ENCODE measurements around the gene MISP.
"Not testable (repeated sequence)": the region's sequence is repeated elsewhere in the genome, so short reads cannot be mapped to it uniquely, and the experiment has no call there.

MISP gene

GRCh38 chr19:726993-727956 lies 23.6 kb upstream of the MISP start:
- no peak for DNase-seq

DNA sequence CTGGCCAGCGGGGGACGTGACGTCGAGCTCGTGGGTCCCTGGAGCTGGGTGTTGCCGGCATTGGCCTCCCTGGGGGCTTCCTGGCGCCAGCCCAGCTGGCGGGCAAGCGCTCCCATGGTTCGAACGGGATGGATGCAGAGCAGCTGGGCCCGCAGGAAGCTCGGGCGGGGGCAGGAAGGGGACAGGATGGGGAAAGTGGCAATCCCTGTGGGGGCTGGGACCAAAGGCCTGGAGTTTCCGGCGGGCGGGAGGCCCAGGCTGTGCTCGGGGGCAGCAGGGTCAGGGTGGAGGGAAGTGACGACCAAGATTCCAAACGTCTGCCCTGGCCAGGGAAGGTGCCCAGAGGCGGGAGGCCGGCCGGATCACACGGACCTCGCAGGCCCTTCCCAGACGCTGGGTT lies 22.9 kb upstream of the MISP start:
- DNase-seq, result no peak

DNA sequence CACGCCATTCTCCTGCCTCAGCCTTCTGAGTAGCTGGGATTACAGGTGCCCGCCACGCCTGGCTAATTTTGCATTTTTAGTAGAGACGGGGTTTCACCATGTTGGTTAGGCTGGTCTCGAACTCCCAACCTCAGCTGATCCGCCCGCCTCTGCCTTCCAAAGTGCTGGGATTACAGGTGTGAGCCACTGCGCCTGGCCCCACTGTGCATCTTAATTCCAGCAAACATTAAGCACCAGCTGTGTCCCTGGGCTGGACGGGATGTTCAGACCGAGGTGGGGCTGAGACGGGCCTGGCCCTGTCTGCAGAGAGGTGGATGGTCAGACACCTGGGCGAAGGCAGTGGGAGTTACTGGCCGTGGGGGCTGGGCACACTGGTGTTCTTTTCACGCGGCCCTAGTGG lies 21.3 kb upstream of the MISP start:
- DNase-seq, result not testable (repeated sequence)

DNA sequence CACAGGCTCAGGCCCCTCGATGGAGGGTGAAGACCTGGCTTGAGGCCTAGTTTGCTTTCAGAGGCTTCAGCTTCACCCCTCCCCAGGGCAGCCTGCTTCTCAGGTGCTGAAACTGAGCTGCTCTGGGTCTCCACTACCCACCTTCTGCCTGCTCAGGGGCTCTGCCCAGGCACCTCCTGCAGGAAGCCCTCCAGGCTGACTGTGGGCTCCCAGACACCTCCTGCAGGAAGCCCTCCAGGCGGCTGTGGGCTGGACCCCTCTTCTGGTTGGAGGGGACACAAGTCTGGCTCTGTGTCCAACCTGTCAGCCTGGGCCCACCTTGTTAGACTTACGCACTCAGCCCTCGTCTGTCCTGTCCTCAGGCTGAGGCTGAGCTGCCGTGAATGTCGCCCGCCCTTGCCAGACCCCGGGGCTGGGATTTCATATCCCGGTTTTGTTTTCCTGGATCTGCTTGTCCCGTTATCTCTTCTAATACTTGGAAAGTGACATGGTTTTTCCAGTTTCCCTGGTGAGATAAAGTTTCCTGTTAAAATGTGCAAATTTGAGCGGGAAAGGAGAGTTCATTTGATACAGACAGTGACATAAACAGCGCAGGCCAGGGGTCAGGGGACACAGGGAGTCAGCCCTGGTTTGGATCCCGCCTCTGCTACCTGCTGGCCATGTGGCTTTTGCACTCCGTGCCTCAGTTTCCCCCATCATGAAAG lies 20.8 kb upstream of the MISP start:
- no peak for DNase-seq

DNA sequence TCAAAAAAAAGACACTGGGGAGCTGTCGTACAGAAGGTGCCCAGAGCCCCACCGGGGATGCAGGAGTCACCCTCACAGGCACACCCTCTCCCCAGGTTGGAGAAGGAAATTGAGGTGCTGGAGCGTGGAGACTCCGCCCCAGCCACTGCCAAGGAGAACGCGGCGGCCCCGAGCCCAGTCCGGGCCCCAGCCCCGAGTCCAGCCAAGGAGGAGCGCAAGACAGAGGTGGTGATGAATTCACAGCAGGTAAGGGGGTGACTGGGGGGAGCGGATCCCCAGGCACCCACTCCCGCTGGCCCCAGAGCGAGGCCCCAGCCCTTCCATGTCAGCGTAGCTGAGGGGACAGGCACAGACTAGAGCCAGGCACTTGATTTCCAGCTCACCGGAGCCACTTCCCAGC lies 19.9 kb upstream of the MISP start:
- DNase-seq, result no peak

- DNase-seq, result no peak
Measured at GRCh38 chr19:732148-733069, 18.5 kb upstream of the MISP start.

GRCh38 chr19:734716-735115 lies 16.2 kb upstream of the MISP start:
- no peak for DNase-seq

DNA sequence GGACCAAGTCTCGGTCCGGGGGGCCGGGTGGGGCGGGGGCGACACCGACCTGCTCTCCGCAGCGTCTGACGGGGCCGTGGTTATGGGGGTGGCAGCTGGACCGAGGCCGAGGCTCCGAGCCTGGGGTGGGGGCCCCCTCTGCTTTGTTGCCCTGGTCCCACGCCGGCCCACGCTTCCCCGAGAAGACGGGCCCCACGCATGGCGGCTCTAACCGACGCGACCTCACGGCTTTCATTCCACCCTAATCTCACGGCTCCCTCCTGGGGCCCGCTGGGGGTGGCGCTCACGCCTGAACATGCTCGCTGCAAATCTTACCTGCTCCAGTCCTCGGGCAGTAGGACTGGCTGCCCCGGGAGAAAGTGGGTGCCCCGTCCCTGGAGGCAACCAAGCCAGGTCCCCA lies 14.8 kb upstream of the MISP start:
- DNase-seq, result no peak

GRCh38 chr19:737591-738093 lies 13.3 kb upstream of the MISP start:
- DNase-seq, result peak; percentile 64

DNA sequence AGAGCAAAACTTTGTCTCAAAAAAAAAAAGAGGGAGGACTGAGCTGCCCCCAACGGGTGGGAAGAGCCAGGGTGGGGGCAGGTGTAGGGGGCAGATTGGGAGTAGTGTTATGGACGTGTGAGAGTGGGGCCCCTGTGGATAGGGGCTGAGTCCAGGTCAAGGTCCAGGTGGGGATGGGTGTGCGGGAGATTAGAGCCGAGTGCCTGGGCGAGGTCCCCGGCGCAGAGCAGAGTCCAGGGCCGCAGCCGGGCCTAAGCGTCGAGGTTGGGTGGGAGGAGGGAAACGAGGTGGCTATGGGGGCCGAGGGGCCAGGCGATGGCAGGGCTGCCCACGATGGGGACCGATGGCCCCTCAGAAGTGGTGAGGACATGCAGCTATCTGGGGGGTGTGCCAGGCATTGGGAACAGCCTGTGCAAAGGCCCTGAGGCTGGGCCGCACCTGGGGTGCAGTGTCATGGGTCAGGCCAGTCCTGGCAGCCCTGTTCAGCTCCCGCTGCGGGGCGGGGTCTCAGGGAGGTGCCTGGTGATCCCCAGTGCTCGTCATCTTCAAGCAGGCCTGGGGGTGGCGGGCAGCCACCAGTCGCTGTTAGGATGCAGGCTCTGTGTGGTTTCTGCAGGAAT lies 12.3 kb upstream of the MISP start:
- no peak for DNase-seq

GRCh38 chr19:739998-740715 lies 10.8 kb upstream of the MISP start:
- no peak for DNase-seq

- not testable (repeated sequence) for DNase-seq
Measured at GRCh38 chr19:740816-741505, 10.0 kb upstream of the MISP start.

DNA sequence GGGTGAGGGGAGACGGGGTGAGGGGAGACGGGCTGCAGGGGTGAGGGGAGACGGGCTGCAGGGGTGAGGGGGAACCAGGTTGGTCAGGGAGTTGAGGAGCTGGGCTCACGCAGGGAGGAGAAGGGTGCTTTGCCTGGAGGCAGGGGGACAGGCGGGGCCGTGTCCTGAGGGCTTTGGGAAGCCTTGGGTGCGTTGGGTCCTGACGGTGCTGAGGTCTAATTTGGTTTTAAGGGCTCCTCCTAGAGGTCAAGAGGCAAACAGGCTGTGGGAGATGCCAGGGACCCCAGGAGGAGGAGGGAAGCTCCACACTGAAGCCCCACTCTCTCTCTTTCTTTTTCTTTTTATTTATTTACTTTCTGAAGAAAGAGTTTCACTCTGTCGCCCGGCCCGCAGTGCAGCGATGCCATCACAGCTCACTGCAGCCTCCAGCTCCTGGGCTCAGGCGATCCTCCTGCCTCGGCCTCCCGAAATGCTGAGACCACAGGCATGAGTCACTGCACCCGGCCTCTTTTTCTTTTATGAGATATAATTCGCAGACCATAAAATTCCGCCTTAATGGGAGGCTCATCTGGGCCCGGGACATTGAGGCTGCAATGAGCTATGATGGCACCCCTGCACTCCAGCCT lies 9.3 kb upstream of the MISP start:
- DNase-seq, result no peak

GRCh38 chr19:742540-743075 lies 8.3 kb upstream of the MISP start:
- no peak for DNase-seq

DNA sequence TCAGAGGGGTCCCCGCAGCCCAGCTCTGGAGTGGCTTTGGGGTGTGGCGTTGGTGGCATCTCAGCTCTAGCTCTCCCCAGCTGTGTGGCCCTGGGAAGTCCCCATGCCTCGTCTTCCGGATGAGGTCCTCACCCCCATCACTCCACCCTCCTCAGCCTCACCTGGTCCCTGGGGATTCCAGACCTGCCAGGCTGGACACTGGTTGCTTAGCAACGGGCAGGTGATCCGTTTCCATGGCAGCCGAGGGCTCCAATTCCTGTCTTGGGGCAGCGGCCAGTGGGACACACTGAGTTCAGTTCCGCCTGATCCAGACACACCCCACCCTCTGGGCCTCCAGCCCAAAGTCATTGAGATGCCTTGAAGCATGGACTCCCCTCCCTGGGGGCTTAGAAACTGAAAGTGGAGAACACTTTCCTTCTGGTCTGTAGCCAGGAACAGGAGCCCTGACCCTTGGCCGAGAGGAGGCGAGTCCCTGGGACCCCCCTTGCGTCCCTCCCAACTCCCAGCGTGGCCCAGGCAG lies 7.7 kb upstream of the MISP start:
- no peak for DNase-seq

- not testable (repeated sequence) for DNase-seq
Measured at GRCh38 chr19:745138-745537, 5.8 kb upstream of the MISP start.

DNA sequence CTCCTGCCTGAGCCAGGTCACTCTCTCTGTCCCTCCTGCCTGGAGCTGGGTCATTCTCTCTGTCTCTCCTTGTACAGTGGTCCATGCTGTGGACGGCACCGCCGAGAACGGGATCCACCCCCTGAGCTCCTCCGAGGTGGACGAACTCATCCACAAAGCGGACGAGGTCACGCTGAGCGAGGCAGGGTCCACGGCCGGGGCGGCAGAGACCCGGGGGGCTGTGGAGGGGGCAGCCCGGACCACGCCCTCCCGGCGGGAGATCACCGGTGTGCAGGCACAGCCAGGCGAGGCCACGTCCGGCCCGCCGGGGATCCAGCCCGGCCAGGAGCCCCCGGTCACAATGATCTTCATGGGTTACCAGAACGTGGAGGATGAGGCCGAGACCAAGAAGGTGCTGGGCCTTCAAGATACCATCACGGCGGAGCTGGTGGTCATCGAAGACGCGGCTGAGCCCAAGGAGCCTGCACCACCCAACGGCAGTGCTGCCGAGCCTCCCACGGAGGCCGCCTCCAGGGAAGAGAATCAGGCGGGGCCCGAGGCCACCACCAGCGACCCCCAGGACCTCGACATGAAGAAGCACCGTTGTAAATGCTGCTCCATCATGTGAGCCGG lies 4.6 kb upstream of the MISP start:
- DNase-seq, result no peak

DNA sequence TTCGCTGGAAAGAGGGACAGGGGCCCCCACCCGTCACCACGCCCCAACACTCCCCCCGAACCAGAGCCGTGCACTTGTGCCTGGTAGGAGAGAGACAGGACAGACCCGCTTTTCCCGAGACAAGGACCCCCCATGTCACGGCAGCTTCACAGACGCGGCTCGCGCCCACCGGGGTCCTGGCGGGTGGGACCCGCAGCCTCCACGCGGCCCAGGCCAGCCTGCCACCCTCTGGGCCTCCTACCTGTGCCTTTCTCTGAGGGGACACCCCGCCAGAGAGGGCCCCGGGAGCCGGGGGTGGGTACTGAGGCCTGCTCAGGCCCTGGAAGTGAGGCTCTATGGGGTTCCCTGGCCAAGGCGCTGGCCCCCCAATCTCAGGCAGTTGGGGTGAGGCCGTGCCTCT lies 4.0 kb upstream of the MISP start:
- DNase-seq, result no peak

GRCh38 chr19:747432-748273 lies 3.3 kb upstream of the MISP start:
- no peak for DNase-seq

Measured in activated T-cell treated with anti-CD3 and anti-CD28 coated beads, Interleukin-2, amount 50 U/mL, for 1 hour (primary cell).